GM19025 (cell line): Measurements from ENCODE around the gene ORM1.

Source experiments
- ATAC-seq: cut with Tn5 transposase; IDR thresholded peaks from one replicate; pipeline ENCODE4 v1.9.1; 2021; ENCODE audit warnings: mild to moderate bottlenecking, low read depth, moderate library complexity; ENCODE audit not compliant: unreplicated experiment

The ORM1 gene

DNA sequence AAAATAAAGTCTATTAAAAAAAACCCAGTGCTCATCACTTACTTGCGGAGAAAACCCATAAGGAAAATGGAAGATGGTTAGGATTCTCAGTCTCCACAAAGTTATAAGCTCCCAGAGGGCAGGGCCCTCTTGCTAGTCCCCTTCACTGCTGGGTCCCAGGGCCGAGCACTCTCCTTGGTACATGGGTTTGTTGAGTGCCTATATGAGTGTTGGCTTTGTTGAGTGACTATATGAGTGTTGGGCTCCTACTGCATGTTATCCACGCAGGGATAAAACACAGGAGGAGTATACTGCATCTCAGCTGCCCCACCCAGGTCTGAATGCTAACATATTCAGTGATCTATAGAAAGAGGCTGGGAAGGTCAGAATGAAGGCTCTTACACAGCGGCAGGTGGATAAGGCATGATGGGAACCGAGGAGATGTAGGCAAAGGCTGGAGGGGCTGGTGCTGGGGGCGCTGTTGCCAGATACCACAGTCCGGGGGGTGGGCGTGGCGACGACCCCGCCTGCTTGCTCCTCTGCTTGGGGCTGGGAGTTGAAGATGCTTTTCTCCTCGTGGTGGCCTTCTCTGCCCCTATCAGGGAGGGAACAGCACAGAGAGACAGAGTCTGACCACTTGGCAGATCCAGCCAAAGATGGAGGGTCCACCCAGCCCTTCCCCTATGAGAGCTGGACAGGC lies 18.4 kb downstream of the ORM1 start:
- ATAC-seq: no peak

GRCh38 chr9:114341991-114342390 lies 19.1 kb downstream of the ORM1 start:
- no peak for ATAC-seq

- no peak for ATAC-seq
Observed at GRCh38 chr9:114342755-114343440, 20.0 kb downstream of the ORM1 start.

DNA sequence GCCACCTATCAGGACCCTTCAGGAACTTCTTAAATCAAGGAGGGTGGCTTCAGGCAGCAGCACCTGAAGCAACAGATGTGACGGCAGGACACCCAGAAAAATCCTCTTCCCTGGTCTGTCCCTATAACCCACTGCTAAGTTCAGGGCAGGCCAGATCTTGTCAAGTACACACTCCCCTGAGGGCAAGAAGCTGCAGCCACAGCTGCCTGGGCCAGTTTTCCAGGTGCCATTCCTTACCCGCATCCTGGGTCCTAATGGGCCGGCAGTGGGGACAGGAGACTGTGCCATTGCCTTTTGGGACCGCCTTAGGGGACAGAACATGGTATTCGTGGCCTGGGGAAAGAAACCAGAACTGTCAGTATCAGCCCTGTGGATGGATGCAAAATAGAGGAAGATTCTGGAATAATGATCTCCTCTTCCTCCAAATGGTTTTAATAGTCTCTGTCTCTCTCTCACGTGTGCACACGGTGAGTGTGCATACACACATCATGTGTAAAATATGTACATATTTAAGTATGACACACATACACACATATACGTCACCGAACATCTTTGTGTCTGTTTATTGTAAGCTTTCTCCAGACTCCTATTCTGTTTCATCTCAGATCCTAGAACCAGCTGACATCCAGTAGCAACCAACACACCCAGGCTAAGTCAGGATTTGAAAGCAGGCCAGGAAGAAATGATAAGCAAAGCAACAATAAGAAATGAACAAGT lies 20.7 kb downstream of the ORM1 start:
- no peak for ATAC-seq

GRCh38 chr9:114344188-114344566 lies 21.3 kb downstream of the ORM1 start:
- ATAC-seq: no peak

GRCh38 chr9:114344692-114345091 lies 21.8 kb downstream of the ORM1 start:
- no peak for ATAC-seq

DNA sequence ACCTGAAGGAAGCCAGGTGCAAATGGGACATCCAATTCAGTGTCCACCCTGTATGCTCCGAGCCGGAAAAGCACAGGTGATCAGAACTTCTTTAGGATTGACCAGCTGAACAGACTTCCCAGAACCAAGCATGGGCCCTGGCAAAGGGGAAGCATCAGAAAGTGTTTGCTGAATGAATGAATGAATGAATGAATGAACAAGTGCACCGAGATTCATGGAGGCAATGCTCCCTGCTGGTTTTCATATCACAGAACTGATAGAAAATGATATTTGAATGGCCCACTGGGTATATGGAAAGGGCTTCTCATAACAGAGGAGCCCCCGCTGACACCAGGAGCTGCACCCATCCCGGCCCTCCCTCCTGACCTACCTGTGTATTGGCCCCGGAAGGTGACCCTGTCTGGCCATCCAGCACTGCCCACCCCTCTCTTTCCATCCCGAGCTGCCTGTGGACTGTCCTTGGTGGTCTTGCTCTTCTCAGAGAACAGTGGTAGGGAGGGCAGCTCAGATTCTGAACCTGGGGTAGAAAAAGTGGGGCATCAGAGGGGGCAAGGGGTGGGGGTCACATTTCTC lies 22.7 kb downstream of the ORM1 start:
- ATAC-seq: no peak

DNA sequence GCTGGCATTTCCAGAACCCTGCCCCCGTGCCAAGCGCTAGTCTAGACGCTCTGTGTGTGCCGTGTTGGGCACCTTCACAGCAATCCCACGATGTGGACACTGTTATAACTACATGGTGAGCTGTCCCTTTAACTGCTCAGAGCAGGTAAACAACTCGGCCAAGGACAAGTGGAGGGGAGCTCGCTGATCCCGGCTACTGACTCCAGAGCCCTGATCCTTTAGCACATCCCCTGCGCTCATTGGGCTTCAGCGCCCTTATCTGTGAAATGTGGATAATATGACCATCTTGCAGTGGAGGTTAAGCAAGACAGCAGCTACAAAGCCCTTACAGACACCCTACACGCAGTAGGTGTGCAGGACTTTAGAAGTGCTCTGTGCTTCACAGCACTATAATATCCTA lies 23.2 kb downstream of the ORM1 start:
- ATAC-seq: no peak

DNA sequence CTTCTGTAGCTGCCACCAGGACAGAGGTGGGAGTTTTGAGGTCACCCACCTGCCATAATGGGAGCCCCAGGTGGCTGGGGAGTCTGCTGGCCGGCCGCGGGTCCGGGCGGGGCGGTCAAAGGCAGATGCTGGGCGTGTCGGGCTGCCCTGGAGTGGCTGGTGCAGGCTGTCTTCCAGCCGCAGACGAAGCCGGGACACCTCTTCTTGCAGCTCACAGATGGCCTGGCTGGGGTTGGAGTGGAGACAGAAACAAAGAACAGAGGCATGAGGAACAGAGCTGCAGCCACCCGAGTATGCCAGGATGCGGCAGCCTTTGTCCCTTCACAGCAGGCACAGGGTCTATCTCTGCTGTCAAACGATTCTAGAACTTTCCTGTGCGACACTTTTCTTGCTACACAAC lies 24.8 kb downstream of the ORM1 start:
- ATAC-seq: no peak

DNA sequence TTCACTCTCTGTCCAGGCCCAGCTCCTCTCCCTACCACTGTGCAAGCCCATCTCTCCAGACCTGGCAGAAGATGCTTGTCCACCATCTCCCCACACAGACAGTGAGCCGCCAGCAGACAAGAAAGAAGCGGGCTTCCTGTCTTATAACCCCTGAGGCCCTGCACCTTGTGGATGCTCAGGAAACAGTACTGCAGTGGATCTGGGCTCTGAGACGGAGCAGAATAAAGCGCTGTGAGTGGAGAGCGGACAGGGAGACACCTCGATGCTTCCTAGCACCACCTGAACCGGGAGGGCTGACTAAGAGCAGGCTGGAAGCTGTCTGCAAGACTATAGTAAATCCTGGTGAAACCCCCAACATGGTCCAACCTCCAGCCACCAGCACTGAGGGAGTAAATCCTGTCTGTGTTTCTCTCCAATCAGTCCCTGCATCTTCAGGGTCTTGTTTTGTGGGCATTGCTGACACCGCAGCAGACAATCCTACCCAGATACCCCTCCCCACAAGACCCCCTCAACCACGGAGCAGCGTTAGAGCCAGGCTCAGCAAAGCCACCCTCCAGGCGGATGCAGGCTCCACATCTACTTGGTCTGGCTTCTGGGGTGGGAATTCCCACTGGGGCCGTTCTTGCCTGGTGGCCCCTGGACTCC lies 25.5 kb downstream of the ORM1 start:
- no peak for ATAC-seq

DNA sequence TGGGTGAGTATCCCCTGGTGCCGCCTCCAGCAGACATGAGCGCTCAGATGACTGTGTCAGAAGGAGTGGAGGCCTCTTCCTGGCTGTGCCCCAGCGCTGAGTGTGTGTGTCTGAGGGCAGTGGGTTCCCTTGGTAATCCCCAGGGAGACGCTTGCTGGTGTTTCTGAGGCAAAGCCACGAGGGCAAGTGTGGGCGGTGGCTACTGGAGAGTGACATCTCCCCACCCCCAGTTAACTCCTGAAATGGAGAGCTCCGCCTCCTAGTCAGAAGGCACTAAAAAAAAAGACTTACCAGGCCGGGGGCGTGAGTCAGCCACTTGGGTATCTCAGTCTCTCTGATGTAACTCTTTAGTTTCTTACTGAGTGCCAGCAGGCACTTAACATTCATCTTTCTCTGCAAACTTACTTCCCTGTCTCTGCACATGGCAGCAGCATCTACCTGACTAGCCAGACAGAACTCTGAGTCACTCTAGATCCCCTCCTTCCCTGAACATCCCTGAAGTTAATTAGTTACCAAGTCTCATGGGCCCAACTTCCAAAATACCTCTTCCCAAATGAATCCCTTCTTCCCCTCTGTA lies 26.1 kb downstream of the ORM1 start:
- peak; percentile 91 for ATAC-seq

DNA sequence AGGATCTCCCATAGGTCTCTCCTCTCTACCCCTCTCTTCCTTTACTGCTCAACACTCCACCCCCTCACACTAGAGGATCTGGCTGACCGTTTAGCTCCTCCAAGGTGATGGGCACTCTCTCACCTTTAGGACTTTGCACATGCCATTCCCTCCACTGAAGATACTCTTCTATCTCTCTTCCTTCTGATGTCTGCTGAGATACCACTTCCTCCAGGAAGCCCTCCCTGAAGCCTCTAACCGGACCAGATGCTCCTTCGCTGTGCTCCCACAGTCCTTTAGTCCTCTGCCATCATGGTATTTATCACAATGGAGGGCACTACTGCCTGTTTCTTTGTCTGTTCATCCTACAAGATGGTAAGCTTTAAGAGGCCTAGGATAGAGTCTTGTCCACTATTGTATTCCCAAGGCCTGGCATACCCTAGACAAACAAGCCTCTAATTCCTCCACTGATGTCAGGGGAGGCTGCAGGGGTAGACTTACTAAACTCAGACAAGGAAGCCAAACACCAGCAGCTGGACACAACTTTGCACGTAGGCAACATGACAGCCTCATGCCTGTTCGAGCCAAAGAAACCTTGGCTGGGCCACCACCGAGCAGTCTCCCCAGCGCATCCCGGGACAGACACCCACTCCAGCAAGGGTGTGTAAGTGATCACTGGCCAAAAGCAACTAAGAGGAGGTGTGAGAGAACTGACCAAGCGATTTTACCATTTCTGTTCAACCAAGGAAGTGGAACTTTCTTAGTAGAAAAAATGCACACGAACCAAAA lies 27.0 kb downstream of the ORM1 start:
- no peak for ATAC-seq

GRCh38 chr9:114350636-114351401 lies 27.9 kb downstream of the ORM1 start:
- no peak for ATAC-seq

DNA sequence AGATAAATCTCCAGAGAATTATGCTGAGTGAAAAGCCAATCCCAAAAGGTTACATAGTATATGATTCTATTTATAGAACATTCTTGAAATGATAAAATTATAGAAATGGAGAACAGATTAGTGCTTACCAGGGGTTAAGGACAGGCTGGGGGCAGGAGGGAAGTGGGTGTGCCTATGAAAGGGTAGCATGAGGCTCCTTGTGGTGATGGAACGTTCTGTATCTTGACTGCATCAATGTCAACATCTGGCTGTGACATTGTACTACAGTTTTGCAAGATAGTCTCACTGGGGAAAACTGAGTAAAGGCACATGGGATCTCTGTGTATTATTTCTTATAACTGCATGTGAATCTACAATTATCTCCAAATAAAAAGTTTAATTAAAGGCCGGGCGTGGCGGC lies 29.0 kb downstream of the ORM1 start:
- ATAC-seq: no peak

- ATAC-seq: no peak
Observed at GRCh38 chr9:114355821-114356220, 32.9 kb downstream of the ORM1 start.

GRCh38 chr9:114356792-114357191 lies 33.9 kb downstream of the ORM1 start:
- ATAC-seq: no peak

DNA sequence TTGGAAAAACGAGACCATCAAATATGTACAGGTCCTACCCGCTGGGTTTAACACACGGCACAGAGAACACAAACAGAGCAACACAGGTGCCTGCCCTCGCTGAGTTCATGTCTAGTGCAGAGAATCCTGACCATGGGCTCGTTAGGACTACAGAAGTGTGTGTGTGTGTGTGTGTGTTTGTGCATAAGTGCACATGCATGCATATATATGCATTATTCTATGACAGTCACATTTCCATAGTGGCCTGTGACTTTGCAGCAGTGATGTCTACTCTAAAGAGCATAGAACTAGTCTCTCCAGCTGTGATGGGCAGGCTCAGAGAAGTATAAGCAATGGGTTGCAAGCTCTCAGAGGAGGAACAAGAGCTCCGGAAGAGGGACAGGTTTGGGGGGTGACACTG lies 34.5 kb downstream of the ORM1 start:
- no peak for ATAC-seq

DNA sequence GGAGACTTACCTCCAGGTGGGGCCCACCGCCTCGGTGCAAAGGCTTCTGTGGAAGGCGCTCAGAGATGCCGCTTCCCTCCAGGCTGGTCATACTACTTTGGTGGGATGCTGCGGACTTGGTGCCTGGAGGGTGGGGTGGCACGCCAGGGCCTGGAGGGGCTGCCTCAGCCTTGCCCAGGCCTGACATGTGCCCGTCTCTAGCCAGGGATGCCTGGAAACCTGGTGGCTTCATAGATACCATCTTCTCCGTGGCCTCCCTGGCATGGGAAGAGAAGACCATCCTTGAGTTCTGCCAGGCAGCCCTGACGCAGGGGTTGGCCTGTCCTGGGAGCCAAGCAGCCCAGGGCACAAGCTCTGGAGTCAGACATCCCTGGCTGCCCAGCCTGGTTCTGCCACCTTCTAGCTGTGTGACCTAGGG lies 35.0 kb downstream of the ORM1 start:
- ATAC-seq: no peak

- no peak for ATAC-seq
Observed at GRCh38 chr9:114359801-114360200, 36.9 kb downstream of the ORM1 start.
